SHP77 treated with DMSO at 0.1 percent for 48 hours (cell line): Measurements from ENCODE around the gene PLK2.

Source experiments
- DNase-seq: peaks from one replicate; lab custom pipeline; 2025; lab: John Stamatoyannopoulos, UW

PLK2 gene

DNA sequence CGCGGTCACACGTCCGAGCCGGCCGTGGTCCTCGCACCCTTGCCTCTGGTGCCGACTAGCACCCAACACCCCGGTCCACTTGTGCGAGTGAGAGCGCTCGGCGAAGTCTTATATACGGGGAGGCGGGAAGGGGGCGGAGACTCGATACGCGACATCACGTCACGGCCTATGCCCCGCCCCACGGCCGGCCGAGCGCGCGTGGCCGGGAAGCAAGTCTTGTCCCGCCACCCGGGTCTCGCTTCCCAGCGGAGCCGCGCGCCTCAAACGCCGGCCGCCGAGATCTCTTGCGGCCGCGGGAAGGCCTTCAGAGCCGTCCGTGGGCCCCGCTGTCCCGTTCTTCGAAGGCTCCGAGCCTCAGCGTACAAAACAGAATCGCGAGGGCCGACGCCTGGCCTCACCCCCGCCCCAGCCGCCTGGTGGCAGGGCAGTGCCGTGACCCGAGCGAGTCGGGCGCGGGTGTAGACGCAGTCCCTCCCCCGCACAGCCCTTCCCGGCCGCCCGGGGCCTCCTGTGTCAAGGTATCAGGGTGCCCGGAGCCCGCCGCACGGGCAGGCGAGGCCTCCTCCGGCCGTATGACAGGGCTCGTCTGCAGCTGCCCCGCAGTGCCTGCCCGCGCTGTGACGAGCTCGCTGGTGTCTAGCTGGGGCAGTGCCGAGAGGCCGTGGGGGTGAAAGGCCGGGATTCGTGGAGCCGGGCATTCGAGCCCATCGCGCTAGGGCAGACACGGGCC is at the start of gene PLK2:
Gene PLK2, minus strand, starts transcription at position 85 of the 730 bp plus-strand sequence. CDS start 127 bp downstream, outside the sequence.
- DNase-seq = peak; percentile 59

DNA sequence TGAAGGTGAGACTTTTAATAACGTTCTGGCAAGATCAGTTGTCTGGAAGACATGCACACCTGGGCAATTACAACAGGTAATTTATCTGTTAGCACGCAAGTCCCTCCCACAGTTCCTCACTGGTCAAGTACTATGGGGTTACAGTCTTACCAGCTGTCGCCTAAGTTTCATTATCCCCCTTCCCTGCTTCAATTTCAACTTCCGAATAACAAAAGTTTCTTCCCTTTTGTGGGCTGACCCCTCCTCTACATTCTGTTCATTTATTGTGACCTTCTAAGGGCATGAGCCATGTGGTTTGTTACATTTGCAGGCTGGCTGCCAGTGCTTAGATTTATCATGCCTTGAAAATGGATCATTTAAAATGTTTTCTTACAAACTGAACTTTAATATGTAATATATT is 47.8 kb upstream of the PLK2 start:
- DNase-seq = no peak

DNA sequence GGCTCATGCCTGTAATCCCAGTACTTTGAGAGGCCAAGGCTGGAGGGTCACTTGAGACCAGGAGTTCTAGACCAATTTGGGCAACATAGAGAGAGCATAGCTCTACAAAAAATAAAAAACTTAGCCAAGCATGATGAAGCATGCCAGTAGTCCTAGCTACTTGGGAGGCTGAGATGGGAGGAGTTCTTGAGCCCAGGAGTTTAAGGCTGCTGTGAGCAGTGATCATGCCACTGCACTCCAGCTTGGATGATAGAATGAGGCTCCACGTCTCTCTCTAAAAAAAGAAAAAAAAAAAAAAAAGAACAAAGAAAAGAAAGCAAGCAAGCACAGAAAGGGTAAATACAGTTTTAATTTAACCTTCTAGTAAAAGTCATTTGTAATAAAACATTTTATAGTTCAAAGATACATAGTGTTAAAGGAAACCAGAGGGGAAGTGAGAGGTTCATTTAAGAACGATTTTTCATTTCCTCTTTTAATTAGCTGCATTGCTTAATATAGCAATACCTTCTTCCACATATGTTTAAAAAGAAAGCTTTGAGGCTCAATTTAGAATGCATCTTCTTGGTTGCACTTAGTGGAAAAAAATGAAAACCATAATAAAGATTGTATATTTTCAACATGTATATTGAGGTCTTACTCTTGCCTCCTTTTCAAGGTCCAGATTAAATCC is 46.2 kb upstream of the PLK2 start:
- DNase-seq = no peak

DNA sequence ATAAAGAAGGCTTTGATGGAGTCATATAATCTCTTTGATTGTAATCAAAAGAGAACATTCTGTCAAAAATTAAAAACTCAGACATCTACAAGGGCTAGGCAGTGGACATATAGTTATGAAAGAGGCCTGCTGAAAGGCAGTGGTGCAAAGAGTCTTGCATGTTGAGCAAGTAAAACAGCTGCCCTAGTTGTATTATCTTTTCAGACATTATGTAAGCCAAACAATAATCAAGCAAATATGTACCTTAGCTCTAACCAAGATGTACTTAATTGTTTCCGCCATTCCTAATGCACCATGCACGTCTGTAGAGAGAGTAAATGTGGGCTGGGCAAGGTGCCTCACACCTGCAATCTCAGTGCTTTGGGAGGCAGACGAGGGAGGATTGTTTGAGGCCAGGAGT is 45.6 kb upstream of the PLK2 start:
- DNase-seq = no peak

DNA sequence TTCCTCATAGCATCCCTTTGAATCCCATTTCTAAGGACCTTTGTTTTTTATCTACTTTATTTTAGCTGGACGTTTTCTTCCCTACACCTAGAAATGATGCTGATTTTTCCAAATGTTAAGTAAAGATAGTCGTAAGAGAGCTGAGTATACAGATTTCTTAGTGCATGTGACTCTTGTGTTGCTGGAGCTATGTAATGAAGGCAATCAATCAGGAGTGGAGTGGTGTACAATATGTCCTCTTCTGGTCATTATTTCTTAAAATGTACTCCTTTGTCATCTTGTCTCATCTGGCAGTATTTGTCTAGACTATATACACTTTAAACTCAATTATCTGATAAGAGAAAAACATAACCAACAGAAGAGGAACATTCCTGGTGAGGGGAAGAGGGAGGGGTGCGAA is 44.9 kb upstream of the PLK2 start:
- no peak for DNase-seq

DNA sequence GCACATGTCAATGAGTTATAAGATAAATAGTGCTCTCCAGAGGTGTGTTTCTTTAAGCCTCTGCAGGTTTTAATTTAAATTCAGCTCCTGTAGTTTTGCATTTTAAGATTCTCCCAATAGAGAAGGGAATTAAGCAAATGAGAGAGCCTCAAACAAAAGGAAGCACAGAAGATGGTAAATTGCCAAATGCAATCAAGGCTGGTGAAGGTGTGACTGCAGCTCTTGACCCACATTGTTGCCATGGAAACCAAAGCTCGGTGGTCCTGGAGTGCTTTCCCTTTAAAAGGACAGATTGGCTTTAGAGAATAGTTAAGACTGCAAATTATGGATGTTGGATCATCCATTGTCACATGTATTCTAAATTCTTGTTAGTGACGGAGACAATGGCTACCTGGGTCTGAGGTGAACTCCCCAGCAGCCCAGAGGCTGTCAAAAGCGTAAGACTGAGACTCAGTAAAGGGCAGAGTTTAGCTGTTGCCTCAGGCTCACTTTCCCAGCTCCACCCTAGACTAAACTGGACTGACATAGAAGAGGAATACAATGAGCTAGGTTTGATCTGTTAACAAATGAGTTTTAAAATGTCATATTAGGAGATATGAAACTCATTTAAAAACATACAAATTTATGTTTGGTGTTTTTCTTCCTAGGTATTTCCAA is 43.6 kb upstream of the PLK2 start:
- no peak for DNase-seq

DNA sequence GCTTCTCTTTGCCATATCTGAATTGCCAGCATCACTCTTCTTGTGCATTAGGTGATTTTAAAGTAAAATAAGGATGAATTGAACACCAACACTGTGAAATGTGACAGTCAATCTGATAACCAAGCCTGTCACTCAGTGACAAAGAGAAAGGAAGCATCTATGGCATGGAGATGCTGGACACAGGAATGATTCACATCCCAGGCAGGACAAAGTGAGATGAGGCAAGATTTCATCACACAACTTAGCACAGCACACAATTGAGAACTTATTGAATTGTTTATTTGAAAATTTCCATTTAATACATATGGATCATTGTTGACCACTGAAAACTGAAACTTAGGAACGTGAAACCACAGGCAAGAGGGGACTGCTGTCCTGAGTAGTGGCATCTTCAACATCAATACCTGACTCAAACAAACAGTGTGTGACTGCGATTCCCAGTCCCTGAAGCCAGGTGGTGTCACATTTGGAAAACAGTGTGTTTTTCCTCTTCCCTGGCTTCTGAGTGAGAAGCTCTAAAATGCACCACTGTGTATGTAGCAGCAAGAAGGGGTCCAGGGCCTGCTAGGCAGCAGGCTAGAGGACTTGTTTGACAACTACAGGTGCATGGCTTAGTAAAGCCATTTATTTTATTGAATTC is 42.0 kb upstream of the PLK2 start:
- DNase-seq = no peak

DNA sequence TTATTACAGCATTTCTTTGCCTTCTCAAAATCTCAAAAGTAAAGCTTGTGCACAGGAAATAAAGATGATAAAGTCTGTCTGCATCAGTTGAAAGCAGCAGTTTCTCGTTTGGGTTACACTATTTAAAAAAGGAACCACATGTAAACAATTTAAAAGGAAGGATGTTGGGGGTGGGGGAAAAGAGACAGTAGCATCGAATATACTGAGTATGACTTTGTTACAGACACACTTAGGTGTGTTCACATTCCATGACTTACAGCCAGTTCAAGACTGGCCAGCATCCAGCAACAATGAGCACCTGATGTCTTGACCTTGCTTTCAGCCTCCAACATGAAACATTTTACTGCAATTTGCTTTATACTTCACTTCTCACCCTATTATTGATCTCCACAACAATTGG is 40.1 kb upstream of the PLK2 start:
- DNase-seq = no peak

DNA sequence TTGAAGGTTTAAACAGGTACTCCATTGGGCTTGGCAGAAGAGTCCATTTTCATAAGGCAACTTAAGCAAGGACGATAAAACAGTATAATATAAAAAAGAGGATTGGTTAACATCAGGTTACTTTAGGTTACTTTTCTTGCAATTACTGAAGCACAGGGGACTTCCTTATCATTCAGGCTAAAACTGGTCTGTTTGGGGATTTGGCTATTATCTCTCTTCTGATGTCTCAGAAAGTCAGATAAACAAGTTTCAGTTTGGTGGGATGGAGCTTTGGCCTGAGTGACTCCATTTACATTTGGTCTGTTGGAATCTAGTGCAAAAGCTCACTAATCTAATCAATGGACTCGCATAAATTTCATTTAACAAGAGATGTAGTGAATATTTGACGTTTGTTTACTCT is 39.3 kb upstream of the PLK2 start:
- DNase-seq = no peak

DNA sequence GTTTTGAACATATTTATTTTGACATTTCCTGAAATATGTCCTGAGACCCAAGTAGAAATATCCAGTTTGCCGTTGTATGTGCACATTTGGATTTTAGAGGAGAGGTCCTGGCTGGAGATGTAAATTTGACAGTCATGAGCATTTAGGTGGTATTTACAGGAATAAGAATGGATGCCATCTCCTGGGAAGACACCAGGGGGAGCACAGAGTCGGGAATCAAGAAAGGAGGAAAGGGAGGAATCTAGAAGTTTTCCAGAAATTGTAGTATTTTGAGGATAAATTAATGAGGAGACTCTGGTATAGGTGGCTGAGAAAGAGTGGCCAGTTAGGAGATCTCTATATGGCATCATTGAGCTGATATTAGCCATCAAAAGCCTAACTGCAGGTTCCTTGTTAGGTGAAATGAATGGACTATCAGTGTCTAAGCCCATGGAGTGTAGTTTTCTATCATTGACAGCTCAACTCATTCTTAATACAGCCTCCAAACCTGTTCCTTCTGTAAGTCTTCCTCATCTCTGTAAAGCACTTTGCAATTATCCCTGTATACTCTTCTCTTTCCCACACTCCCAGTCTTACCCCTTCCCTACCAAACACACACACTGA is 38.6 kb upstream of the PLK2 start:
- no peak for DNase-seq

DNA sequence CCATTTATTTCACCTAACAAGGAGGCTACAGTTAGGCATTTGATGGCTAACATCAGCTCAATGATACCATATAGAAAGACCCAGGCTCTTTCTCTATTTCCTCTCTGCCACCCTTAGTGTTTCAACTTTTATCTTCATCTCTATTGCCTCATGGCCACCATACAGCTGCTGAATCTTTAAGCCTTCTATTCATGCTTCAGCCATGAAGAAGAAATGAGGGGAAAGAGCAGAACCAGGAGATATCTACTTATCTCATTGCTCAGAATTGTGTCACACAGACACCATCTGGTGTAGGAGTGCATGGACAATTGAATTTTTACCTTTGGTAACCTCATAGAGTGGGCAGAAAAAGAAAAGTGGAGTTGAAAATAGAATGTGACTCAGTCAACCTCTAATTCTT is 38.0 kb upstream of the PLK2 start:
- DNase-seq = no peak

DNA sequence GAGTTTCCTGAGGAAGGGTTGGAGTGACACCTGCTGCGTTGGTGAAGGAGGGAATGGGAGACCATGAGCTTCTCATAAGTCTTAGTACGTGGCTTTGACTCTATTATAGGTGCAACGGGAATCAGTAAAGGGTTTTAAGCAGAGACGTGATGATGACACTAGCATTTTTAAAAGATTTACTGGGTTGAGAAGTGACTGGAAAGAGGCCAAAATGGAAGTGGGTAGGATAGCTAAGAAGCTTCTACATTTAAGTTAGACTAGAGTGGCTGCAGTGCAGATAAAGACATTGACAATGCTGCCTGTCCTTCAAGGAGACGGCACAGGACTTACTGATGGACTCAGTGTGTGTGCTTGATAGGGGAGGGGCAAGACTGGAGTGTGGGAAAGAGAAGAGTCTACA is 37.5 kb upstream of the PLK2 start:
- no peak for DNase-seq

DNA sequence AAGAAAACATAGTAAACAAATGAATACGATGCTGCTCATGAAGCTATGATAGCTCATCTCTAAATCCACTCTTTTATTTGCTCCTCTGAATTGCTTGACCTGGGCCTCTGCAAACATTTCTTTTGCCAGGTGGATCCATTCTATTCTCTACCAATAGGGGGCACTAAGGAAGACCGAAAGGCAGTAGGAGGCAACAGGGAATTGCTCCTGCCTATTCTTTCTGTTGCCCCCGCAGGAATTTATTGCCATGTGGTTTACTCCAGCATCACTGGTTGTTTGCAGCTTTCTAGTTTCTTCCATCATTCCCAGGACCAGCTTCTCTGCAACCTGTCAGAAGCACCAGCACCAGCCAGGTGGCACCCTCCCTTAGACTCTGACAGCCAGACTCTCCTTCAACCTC is 36.6 kb upstream of the PLK2 start:
- DNase-seq = no peak

DNA sequence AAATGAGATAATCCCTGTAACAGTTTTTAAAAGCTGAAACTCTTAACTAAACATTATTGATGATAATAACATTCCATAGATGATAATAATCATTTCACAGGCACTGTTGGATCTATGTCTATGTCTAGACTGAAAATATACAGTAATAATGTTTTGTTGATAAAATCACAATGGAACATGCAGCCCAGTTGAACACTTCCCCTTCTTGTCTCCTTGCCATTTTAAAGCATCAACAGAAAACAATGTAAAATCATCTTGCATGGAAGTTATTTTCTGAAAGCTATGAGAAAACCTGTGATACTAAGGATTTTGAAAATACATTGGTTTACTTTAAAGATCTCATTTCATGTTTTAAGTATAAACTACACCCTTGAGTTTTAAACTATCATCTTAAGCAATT is 33.3 kb upstream of the PLK2 start:
- DNase-seq = no peak

DNA sequence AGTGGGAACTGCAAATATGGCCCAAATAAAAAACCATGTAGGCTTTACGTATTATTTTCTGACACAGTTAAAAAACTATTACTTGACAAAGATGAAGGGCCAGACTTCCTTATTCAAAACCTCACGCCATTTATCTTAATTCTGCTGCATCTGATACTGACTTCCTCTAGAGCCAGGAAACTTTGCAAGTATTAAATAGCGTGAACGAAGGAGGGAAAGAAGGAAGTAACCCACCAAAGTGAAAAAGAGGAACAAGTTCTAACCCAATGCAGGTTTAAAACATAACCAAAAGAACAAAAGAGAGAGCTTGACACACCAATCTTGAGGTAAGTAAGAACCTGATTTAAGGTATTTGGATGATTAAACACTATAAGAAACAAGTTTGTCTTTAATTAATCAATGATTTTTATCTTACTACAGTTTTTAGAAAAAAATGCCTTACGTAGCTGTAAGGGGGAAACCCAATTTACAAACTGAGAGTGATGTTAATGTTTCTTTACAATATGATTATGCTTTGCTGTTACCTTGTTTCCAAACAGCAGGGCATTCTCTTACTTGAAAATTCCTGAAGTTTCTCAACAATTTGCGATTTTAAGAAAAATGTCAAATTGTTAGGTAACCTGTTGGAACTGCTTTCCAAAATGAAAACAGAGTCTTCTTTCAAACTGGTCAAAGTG is 31.5 kb upstream of the PLK2 start, which contains the start of gene GAPT:
Gene GAPT, plus strand, starts transcription at position 220 of the 677 bp plus-strand sequence. CDS start 3,102 bp downstream, outside the sequence.
- no peak for DNase-seq

DNA sequence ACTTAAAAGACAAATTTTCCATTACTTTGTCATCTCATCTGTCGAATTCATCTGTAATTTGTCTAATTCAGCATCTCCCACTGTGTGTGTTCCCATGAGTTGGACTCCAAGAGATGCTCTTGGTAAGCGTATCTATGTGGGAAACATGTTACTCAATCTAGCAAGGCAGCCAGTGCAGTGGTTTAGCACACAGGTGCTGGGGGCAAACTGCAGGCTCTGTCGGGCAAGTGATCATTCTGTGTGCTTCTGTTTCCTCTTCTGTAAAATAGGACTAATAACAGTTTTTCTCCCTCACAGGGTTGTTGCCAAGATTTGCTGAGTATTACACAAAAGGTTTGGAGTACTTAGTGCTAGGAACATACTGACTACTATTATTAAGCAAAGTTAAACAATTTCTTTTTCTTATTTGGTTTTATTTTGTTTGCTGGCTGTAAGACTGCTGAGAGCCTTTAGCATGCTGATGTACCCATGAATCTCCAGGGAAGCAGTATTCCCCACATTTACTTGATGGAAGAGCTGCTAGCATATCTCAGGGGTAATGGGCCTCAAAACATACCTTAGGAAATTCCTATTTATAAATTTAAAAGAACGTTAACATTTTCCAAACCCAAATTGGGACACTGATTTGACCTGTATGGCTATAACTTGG is 30.6 kb upstream of the PLK2 start:
- no peak for DNase-seq

DNA sequence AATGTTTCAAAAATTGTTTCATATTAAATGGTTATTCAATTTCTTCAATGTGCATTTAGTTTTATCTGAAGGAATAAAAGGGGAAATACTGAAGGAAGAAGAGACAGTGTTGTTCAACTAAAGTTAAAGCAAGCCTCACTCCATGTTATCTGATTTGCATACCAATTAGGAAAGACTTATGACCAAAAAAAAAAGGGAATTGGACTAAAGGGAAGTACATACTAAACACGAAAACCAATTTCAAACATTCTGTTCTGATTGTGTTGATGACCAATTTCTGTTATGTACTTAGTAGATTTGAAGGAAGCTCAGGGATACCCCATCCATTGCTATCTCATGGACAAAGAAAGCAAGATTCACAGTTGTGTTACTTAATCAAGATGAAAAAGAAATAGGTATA is 26.4 kb upstream of the PLK2 start:
- no peak for DNase-seq

DNA sequence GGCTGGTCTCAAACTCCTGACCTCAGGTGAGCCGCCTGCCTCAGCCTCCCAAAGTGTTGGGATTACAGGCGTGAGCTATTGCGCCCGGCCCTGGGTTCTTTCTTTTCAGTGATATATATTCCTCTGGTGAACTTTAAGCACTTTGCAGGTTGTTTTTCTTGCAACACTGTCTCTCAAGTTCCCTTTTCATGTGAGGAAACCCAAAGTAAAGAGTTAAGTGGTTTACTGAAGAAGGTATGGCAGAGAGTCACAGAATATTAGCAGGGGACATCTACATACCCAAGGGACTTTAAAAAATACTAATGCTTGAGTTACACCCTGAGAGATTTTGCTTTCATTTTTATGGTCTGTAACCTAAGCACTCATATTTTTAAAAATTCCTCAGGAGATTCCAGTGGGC is 24.6 kb upstream of the PLK2 start:
- no peak for DNase-seq

DNA sequence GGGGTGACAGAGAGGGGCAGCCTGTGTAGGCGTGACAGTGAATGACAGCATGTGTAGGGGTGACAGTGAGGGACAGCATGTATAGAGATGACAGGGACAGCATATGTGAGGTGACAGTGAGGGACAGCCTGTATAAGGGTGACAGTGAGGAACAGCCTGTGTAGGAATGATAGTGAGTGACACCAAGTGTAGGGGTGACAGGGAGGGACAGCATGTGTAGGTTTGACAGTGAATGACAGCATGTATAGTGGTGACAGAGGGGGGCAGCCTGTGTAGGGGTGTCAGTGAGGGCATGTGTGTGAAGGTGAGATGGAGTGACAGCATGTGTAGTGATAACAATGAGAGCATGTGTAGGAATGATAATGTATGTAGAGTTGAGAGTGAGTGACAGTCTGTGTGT is 22.6 kb upstream of the PLK2 start:
- no peak for DNase-seq

DNA sequence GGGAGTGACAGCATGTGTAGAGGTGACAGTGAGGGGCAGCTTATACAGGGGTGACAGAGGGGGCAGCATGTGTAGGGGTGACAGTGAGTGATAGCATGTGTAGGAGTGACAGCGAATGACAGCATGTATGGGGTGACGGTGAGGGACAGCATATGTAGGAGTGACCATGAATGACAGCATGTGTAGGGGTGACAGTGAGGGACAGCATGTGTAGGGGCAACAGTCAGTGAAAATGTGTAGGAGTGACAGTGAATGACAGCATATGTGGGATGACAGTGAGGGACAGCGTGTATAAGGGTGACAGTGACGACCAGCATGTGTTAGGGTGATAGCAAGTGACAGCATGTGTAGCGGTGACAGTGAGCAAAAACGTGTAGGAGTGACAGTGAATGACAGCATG is 21.9 kb upstream of the PLK2 start:
- no peak for DNase-seq

DNA sequence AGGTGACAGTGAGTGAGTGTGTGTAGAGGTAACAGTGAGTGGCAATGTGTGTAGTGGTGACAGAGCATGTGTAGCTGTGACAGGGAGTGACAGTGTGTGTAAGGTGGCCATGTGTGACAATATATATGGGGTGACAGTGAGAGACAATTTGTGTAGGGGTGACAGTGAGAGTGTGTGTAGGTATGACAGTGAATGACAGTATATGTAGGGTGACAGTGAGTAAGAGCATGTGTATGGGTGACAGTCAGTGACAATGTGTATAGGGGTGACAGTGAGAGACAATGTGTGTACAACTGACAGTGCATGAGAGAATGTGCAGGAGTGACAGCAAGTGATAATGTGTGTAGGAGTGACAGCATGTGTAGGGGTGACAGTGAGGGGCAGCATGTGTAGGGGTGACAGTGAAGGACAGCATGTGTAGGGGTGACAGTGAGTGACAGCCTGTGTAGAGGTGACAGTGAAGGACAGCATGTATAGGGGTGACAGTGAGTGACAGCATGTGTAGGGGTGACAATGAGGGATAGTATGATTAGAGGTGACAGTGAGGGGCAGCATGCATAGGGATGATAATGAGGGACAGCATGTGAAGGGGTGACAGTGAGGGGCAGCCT is 21.3 kb upstream of the PLK2 start:
- DNase-seq = no peak
